Measurements from ENCODE around the gene GNA14. TPM values are rescaled to one million over a fixed set of nuclear protein-coding genes. Genes with fewer than 3 reads are reported as not detected.

GNA14 gene
- total RNA-seq, 1 experiment from 2014 or later, result 0.25 TPM

DNA sequence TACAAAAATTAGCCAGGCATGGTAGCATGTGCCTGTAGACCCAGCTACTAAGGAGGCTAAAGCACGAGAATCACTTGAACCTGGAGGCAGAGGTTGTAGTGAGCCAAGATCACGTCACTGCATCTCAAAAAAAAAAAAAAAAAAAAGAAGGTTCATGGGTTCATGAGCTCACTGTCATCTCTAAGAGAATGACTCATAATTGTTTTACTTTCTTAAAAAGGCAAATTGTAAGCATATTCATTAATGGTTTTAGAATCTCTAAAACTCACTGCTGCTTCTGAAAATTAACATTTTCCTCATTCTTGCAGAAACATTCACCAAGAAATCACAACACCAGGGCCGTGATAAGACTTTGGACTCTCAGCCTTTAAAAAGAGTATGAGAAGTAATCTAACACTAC lies 103.6 kb downstream of the GNA14 start:
- Histone ChIP-seq H3K27me3 (ENCODE audit: insufficient read depth, low read length) (no peaks in the 10 kb centered on the region), H3K9me3 (ENCODE audit: control insufficient read depth in 1 of 2, insufficient read depth in 1 of 2, low read depth in 1 of 2, low read length in 2 of 2) (peaks cover 4% of the 10 kb centered on the region in 2 experiments; a peak in 2 of 4 replicates), H3K36me3 (ENCODE audit: control insufficient read depth in 1 of 2, insufficient read depth in 2 of 2, low read length in 2 of 2) (no peaks in the 10 kb centered on the region), H3K79me2 (ENCODE audit: insufficient read depth, low read length) (no peaks in the 10 kb centered on the region), H2AFZ (ENCODE audit: low read depth, low read length, poor library complexity, severe bottlenecking) (no peak overlapping the region), H3K9ac (ENCODE audit: low read length) (no peak overlapping the region), H3K4me2 (ENCODE audit: low read length) (no peak overlapping the region), H3K9me2 (ENCODE audit: insufficient read depth) (no peaks in the 10 kb centered on the region), H3K4me1 (ENCODE audit: control insufficient read depth in 1 of 2, insufficient read depth in 2 of 2, low read length in 2 of 2) (no peaks in the 10 kb centered on the region), H3K27ac (ENCODE audit: low read depth, low read length) (no peak overlapping the region), H3K4me3 (replicated peaks in 1 of 2; ENCODE audit: low read depth in 1 of 2, low read length in 2 of 2) (no peak overlapping the region), H4K20me1 (ENCODE audit: insufficient read depth) (no peaks in the 10 kb centered on the region)
- no peak for DNase-seq (ENCODE audit: low read depth, low spot score)
- BruUV-seq (replicated peaks), result no TSS peak
- intact Hi-C loops (cut with micrococcal nuclease), result no loop called here
- ChIA-PET RAD21 (ENCODE audit: low non-redundant PET in 1 of 2, low total read pairs in 2 of 2, uncharacterized antibody in 2 of 2, unreplicated experiment in 2 of 2) (no interaction called here), POLR2A (no interaction called here), CTCF (no interaction called here)
- no peak for ATAC-seq
- no peak for TF ChIP-seq CBX3 (IDR thresholded peaks at IDR 0.05; ENCODE audit: low read depth)
- no peak for TF ChIP-seq EZH2 (IDR thresholded peaks at IDR 0.05)
- no peak for TF ChIP-seq FOSL1 (IDR thresholded peaks at IDR 0.05; ENCODE audit: low read depth)
- TF ChIP-seq REST (IDR thresholded peaks at IDR 0.05; ENCODE audit: low read depth), result no peak
- TF ChIP-seq YY1 (IDR thresholded peaks at IDR 0.05; ENCODE audit: extremely low read depth, insufficient replicate concordance, low read depth, low read length), result no peak
- no peak for TF ChIP-seq EGR1 (IDR thresholded peaks at IDR 0.05; ENCODE audit: low read depth)
